ENCODE data around the gene SCYGR1.

SCYGR1 gene

GRCh38 chr2:227370791-227371312 is 16.9 kb downstream of the SCYGR1 start:
- Histone ChIP-seq H3K4me3 (IDR thresholded peaks at IDR 0.05; ENCODE audit: insufficient read depth, low read depth, low read length) (no peak overlapping the region), H3K36me3 (ENCODE audit: insufficient read depth) (no peaks in the 10 kb centered on the region), H3K4me1 (ENCODE audit: low read depth, poor library complexity, severe bottlenecking) (no peaks in the 10 kb centered on the region), H3K9ac (no peak overlapping the region), H4K20me1 (ENCODE audit: insufficient read depth) (no peaks in the 10 kb centered on the region), H3K27ac (no peak overlapping the region), H3K4me2 (no peak overlapping the region), H3K79me2 (ENCODE audit: insufficient read depth, low read depth) (no peaks in the 10 kb centered on the region), H3K27me3 (ENCODE audit: insufficient read depth, low read depth) (no peaks in the 10 kb centered on the region), H2AFZ (ENCODE audit: low read depth) (no peak overlapping the region)
- TF ChIP-seq CTCF (conservative IDR thresholded peaks at IDR 0.05; ENCODE audit: low read depth, low read length) = no peak

- H2AFZ ChIP-seq (ENCODE audit: low read depth) = no peak overlapping the region
- H4K20me1 ChIP-seq (ENCODE audit: insufficient read depth) = no peaks in the 10 kb centered on the region
- no peak overlapping the region for H3K4me2 ChIP-seq
- TF ChIP-seq CTCF (conservative IDR thresholded peaks at IDR 0.05; ENCODE audit: low read depth, low read length) = no peak
- H3K79me2 ChIP-seq (ENCODE audit: insufficient read depth, low read depth) = no peaks in the 10 kb centered on the region
- H3K4me1 ChIP-seq (ENCODE audit: low read depth, poor library complexity, severe bottlenecking) = no peaks in the 10 kb centered on the region
- no peaks in the 10 kb centered on the region for H3K27me3 ChIP-seq (ENCODE audit: insufficient read depth, low read depth)
- no peak overlapping the region for H3K27ac ChIP-seq
- H3K4me3 ChIP-seq (IDR thresholded peaks at IDR 0.05; ENCODE audit: insufficient read depth, low read depth, low read length) = no peak overlapping the region
- H3K36me3 ChIP-seq (ENCODE audit: insufficient read depth) = no peaks in the 10 kb centered on the region
- no peak overlapping the region for H3K9ac ChIP-seq
Measured at GRCh38 chr2:227370092-227370491, 17.7 kb downstream of the SCYGR1 start.

GRCh38 chr2:227368574-227368973 is 19.2 kb downstream of the SCYGR1 start:
- Histone ChIP-seq H3K79me2 (ENCODE audit: insufficient read depth, low read depth) (no peaks in the 10 kb centered on the region), H4K20me1 (ENCODE audit: insufficient read depth) (no peaks in the 10 kb centered on the region), H3K4me2 (no peak overlapping the region), H3K4me3 (IDR thresholded peaks at IDR 0.05; ENCODE audit: insufficient read depth, low read depth, low read length) (no peak overlapping the region), H2AFZ (ENCODE audit: low read depth) (no peak overlapping the region), H3K4me1 (ENCODE audit: low read depth, poor library complexity, severe bottlenecking) (no peaks in the 10 kb centered on the region), H3K36me3 (ENCODE audit: insufficient read depth) (no peaks in the 10 kb centered on the region), H3K27ac (no peak overlapping the region), H3K9ac (no peak overlapping the region), H3K27me3 (ENCODE audit: insufficient read depth, low read depth) (no peaks in the 10 kb centered on the region)
- TF ChIP-seq CTCF (conservative IDR thresholded peaks at IDR 0.05; ENCODE audit: low read depth, low read length) = no peak

GRCh38 chr2:227367427-227367795 is 20.3 kb downstream of the SCYGR1 start:
- Histone ChIP-seq H3K79me2 (ENCODE audit: insufficient read depth, low read depth) (no peaks in the 10 kb centered on the region), H3K4me3 (IDR thresholded peaks at IDR 0.05; ENCODE audit: insufficient read depth, low read depth, low read length) (no peak overlapping the region), H3K4me1 (ENCODE audit: low read depth, poor library complexity, severe bottlenecking) (no peaks in the 10 kb centered on the region), H3K4me2 (no peak overlapping the region), H2AFZ (ENCODE audit: low read depth) (no peak overlapping the region), H4K20me1 (ENCODE audit: insufficient read depth) (no peaks in the 10 kb centered on the region), H3K9ac (no peak overlapping the region), H3K36me3 (ENCODE audit: insufficient read depth) (no peaks in the 10 kb centered on the region), H3K27me3 (ENCODE audit: insufficient read depth, low read depth) (no peaks in the 10 kb centered on the region), H3K27ac (no peak overlapping the region)
- TF ChIP-seq CTCF (conservative IDR thresholded peaks at IDR 0.05; ENCODE audit: low read depth, low read length) = no peak

Data from KMS-11 (cell line).